ENCODE measurements around the gene PPP2R2B. TPM values are rescaled to one million over a fixed set of nuclear protein-coding genes. Genes with fewer than 3 reads are reported as not detected.

The PPP2R2B gene
- total and polyA plus RNA-seq, 11 donors: 0.03 to 2.9 (median 0.30) TPM; not detected in 1

- no peak overlapping the region for H3K27ac ChIP-seq
- H3K27me3 ChIP-seq: no peaks in the 10 kb centered on the region
- no peak overlapping the region for H3K4me3 ChIP-seq
- H3K4me1 ChIP-seq: peaks cover 0 to 20% (median 0%) of the 10 kb centered on the region in 12 donors
- no peak for DNase-seq
- no peaks in the 10 kb centered on the region for H3K36me3 ChIP-seq
- no peak for TF ChIP-seq POLR2A (IDR thresholded peaks at IDR 0.05)
- TF ChIP-seq CTCF (IDR thresholded peaks at IDR 0.05): no peak
- no peaks in the 10 kb centered on the region for H3K9me3 ChIP-seq
- intact Hi-C loops (cut with DNase I): no loop called here
- 63 to 70% (median 67%) methylated on average over 6 of the region's 6 CpGs for WGBS, 4 donors
- ATAC-seq: no peak
These were observed 88.6 kb downstream of the PPP2R2B start for GRCh38 chr5:146789712-146790653.

- no peak overlapping the region for H3K27ac ChIP-seq
- H3K9me3 ChIP-seq: no peaks in the 10 kb centered on the region
- intact Hi-C loops (cut with DNase I): no loop called here
- TF ChIP-seq CTCF (IDR thresholded peaks at IDR 0.05) (no peak), POLR2A (IDR thresholded peaks at IDR 0.05) (no peak)
- no peaks in the 10 kb centered on the region for H3K27me3 ChIP-seq
- DNase-seq (no peak), ATAC-seq (no peak)
- H3K4me3 ChIP-seq: no peak overlapping the region
- no peaks in the 10 kb centered on the region for H3K36me3 ChIP-seq
- 43 to 54% (median 49%) methylated on average over 2 of the region's 2 CpGs for WGBS, 4 donors
- H3K4me1 ChIP-seq: peaks cover 0 to 9% (median 0%) of the 10 kb centered on the region in 12 donors
These were observed 89.7 kb downstream of the PPP2R2B start for GRCh38 chr5:146788898-146789297.

GRCh38 chr5:146785065-146785464 lies 93.5 kb downstream of the PPP2R2B start:
- H3K4me3 ChIP-seq: no peak overlapping the region
- no peak overlapping the region for H3K27ac ChIP-seq
- intact Hi-C loops (cut with DNase I): no loop called here
- DNase-seq (peak in 1 of 5 donors; percentile 30), ATAC-seq (no peak)
- WGBS, 4 donors: 47 to 56% (median 50%) methylated on average over 3 of the region's 3 CpGs
- H3K4me1 ChIP-seq: peaks cover 0 to 7% (median 0%) of the 10 kb centered on the region in 12 donors
- H3K9me3 ChIP-seq: no peaks in the 10 kb centered on the region
- H3K36me3 ChIP-seq: no peaks in the 10 kb centered on the region
- TF ChIP-seq POLR2A (IDR thresholded peaks at IDR 0.05): no peak
- TF ChIP-seq CTCF (IDR thresholded peaks at IDR 0.05): no peak
- no peaks in the 10 kb centered on the region for H3K27me3 ChIP-seq

- DNase-seq (no peak), ATAC-seq (no peak)
- Histone ChIP-seq H3K9me3 (peaks cover 0 to under 1% (median 0%) of the 10 kb centered on the region in 12 donors), H3K36me3 (no peaks in the 10 kb centered on the region), H3K27ac (no peak overlapping the region), H3K4me1 (peaks cover 0 to 7% (median 0%) of the 10 kb centered on the region in 12 donors), H3K4me3 (no peak overlapping the region), H3K27me3 (no peaks in the 10 kb centered on the region)
- WGBS, 4 donors: 63 to 95% (median 90%) methylated on average over 2 of the region's 2 CpGs
- no peak for TF ChIP-seq CTCF (IDR thresholded peaks at IDR 0.05)
- intact Hi-C loops (cut with DNase I): no loop called here
These were observed 97.4 kb downstream of the PPP2R2B start for GRCh38 chr5:146781157-146781556.

Measured in heart left ventricle (tissue), 16 donors.